ENCODE results near the gene ADGRB3. TPM values are rescaled to one million over a fixed set of nuclear protein-coding genes. Genes with fewer than 3 reads are reported as not detected.

The ADGRB3 gene
- total RNA-seq, 1 experiment from 2014 or later: 0.09 TPM

- Mint-ChIP-seq H3K27ac (ENCODE audit: unreplicated experiment) (no peak overlapping the region), H3K36me3 (ENCODE audit: insufficient read depth, unreplicated experiment) (no peaks in the 10 kb centered on the region), H3K4me3 (ENCODE audit: low read depth, unreplicated experiment) (no peak overlapping the region), H3K9me3 (ENCODE audit: low read depth, unreplicated experiment) (peaks cover 8% of the 10 kb centered on the region), H3K27me3 (ENCODE audit: unreplicated experiment) (no peaks in the 10 kb centered on the region), H3K4me1 (ENCODE audit: low read depth, unreplicated experiment) (no peaks in the 10 kb centered on the region)
- CTCF ChIA-PET: interaction anchor here (0.6 kb wide), 1 partner anchor 147 kb away, joined by 4 read pairs; no protein-coding TSS in a partner anchor
- no peak for DNase-seq
- intact Hi-C loops (cut with micrococcal nuclease; ENCODE audit: unreplicated experiment): no loop called here
- BruUV-seq (replicated peaks): no TSS peak
- TF ChIP-seq, protein P1, sequence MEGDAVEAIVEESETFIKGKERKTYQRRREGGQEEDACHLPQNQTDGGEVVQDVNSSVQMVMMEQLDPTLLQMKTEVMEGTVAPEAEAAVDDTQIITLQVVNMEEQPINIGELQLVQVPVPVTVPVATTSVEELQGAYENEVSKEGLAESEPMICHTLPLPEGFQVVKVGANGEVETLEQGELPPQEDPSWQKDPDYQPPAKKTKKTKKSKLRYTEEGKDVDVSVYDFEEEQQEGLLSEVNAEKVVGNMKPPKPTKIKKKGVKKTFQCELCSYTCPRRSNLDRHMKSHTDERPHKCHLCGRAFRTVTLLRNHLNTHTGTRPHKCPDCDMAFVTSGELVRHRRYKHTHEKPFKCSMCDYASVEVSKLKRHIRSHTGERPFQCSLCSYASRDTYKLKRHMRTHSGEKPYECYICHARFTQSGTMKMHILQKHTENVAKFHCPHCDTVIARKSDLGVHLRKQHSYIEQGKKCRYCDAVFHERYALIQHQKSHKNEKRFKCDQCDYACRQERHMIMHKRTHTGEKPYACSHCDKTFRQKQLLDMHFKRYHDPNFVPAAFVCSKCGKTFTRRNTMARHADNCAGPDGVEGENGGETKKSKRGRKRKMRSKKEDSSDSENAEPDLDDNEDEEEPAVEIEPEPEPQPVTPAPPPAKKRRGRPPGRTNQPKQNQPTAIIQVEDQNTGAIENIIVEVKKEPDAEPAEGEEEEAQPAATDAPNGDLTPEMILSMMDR (IDR thresholded peaks at IDR 0.05; ENCODE audit: unreplicated experiment): no peak
Observed at GRCh38 chr6:68868646-68869045, 233.6 kb downstream of the ADGRB3 start.

DNA sequence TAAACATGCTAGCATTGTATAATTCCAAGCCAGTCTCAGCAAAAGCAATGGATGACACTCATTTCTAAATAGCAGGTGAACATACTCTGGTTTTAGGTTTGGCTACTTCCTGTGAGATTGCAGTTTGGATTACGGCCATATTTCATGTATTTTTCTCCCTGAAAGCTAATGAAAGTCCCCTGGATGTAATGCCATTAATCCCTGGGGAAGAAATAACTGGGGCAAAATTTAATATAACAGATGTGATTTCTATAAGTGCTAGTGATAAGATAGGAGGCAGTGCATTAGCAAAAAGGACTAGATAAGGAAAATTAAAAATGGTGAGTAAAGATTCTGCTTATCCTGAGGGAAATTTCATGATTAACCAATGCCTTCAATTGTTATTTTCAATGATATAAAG, 238.2 kb downstream of the ADGRB3 start:
- Mint-ChIP-seq H3K27me3 (ENCODE audit: unreplicated experiment) (no peaks in the 10 kb centered on the region), H3K4me1 (ENCODE audit: low read depth, unreplicated experiment) (no peaks in the 10 kb centered on the region), H3K9me3 (ENCODE audit: low read depth, unreplicated experiment) (peaks cover under 1% of the 10 kb centered on the region), H3K36me3 (ENCODE audit: insufficient read depth, unreplicated experiment) (no peaks in the 10 kb centered on the region), H3K4me3 (ENCODE audit: low read depth, unreplicated experiment) (no peak overlapping the region), H3K27ac (ENCODE audit: unreplicated experiment) (no peak overlapping the region)
- CTCF ChIA-PET: no interaction called here
- intact Hi-C loops (cut with micrococcal nuclease; ENCODE audit: unreplicated experiment): no loop called here
- BruUV-seq (replicated peaks): no TSS peak
- TF ChIP-seq, protein P1 (IDR thresholded peaks at IDR 0.05; ENCODE audit: unreplicated experiment): no peak
- no peak for DNase-seq

- Mint-ChIP-seq H3K4me1 (ENCODE audit: low read depth, unreplicated experiment) (no peaks in the 10 kb centered on the region), H3K27ac (ENCODE audit: unreplicated experiment) (no peak overlapping the region), H3K9me3 (ENCODE audit: low read depth, unreplicated experiment) (no peaks in the 10 kb centered on the region), H3K4me3 (ENCODE audit: low read depth, unreplicated experiment) (no peak overlapping the region), H3K27me3 (ENCODE audit: unreplicated experiment) (no peaks in the 10 kb centered on the region), H3K36me3 (ENCODE audit: insufficient read depth, unreplicated experiment) (no peaks in the 10 kb centered on the region)
- TF ChIP-seq, protein P1 (IDR thresholded peaks at IDR 0.05; ENCODE audit: unreplicated experiment): no peak
- BruUV-seq (replicated peaks): no TSS peak
- intact Hi-C loops (cut with micrococcal nuclease; ENCODE audit: unreplicated experiment): loop anchor here (5.0 kb wide), 3 partner anchors 613 to 1233 kb away; no protein-coding TSS in a partner anchor
- CTCF ChIA-PET: no interaction called here
- no peak for DNase-seq
Observed at GRCh38 chr6:68874747-68875146, 239.7 kb downstream of the ADGRB3 start.

DNA sequence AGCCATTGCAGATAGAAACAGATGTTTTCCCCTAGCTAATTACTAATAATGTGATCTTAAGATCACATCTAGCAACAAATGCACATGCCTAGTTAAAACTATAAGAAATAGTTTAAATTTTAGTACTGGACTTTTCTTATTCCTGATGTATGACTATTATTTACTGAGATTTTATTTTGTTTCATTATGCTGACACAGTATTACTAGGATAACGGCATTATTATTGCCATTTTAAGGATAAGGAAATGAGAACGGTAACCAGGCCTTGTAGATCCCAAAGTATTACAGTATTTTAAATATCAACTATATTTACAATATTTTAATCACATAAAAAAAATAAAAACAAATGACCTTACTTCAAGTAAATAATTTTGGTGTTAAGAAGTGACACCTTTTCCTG, 240.3 kb downstream of the ADGRB3 start:
- CTCF ChIA-PET: no interaction called here

More for the DNA sequence above, 240.3 kb downstream of the ADGRB3 start:
- TF ChIP-seq, protein P1 (IDR thresholded peaks at IDR 0.05; ENCODE audit: unreplicated experiment): no peak
- Mint-ChIP-seq H3K4me3 (ENCODE audit: low read depth, unreplicated experiment) (no peak overlapping the region), H3K9me3 (ENCODE audit: low read depth, unreplicated experiment) (no peaks in the 10 kb centered on the region), H3K4me1 (ENCODE audit: low read depth, unreplicated experiment) (no peaks in the 10 kb centered on the region), H3K36me3 (ENCODE audit: insufficient read depth, unreplicated experiment) (no peaks in the 10 kb centered on the region), H3K27ac (ENCODE audit: unreplicated experiment) (no peak overlapping the region), H3K27me3 (ENCODE audit: unreplicated experiment) (no peaks in the 10 kb centered on the region)
- no TSS peak for BruUV-seq (replicated peaks)
- intact Hi-C loops (cut with micrococcal nuclease; ENCODE audit: unreplicated experiment): loop anchor here (5.0 kb wide), 3 partner anchors 612 to 1232 kb away; no protein-coding TSS in a partner anchor
- no peak for DNase-seq

Measured in Calu3 (cell line).